Measurements from ENCODE around the gene CPD.

Gene CPD

DNA sequence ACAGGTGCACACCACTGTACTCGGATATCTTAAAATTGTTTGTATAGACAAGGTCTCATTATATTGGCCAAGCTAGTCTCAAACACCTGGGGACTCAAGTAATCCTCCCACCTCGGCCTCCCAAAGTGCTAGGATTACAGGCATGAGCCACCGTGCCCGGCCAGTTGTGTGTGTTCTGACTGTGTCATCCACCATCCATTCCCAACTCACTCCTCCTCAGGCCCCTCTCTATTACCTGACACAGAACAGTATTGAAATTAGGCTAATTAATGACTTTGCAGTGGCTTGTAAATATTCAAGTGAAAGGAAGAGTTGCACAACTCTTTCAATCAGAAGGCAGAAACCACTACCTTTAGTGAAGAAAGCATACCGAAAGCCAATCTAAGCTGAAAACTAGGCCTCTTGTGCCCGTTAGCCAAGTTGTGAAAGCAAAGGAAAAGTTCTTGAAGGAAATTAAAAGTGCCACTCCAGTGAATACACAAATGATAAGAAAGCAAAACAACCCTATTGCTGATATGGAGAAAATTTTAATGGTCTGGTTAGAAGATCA, 127.2 kb downstream of the CPD start:
- DNase-seq (ENCODE audit: low read depth), result no peak

DNA sequence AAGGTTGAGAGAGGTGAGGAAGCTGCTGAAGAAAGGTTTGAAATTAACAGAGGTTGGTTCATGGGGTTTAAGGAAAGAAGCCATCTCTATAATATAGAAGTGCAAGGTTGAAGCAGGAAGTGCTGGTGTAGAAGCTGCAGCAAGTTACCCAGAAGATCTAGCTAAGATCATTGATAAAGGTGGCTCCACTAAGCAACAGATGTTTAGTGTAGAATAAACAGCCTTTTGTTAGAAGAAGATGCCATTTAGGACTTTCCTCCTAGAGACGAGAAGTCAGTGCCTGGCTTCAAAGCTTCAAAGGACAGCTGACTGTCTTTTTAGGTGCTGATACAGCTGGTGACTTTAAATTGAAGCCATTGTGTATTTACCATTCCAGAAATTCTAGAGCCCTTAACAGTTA, 127.8 kb downstream of the CPD start:
- no peak for DNase-seq (ENCODE audit: low read depth)

DNA sequence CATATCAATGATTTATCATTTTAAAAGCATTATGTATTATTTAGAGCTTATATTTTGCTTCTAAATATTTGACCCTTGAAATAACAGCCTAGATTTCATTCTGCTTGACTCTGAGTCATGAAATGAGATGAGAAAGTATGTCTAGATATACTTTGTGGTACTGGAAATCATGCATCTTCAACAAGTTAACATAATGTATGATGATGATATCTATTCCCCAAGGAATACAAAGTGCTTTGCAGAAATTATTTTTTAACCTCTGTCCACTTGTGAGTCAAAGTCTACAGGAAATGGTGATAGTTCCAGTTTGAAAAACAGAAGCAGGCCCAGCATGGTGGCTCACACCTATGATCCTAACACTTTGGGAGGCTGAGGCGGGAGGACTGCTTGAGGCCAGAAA, 134.6 kb downstream of the CPD start:
- DNase-seq (ENCODE audit: low read depth), result no peak

DNA sequence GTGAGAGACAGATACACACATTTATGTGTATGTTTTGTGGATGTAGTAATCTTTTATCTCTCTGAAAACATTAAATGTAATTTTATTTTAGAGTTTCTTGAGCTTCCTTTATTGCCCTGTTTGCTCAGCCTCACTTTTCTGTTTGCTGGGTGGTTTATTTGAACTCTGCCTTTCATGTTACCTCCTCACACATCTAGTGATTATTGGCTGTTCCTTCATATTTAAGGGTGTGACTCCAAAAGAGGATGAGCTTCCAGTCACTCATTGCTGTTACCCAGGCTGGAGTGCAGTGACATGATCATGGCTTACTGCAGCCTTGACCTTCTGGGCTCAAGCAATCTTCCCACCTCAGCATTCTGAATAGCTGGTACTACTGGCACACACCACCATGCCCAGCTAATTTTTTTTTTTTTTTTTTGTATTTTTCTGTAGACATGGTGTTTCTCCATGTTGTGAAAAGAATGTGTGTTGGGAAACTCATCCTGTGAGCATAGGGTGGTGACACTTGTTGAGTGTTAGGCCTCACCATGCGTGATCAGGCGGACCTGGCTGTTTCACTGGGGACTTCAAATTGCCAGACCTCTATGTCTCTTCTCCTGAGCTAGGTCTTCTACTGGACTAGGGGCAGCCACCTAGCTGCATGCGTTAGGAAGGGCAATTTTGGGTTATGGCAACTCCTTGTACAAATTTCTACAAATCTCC, 136.3 kb downstream of the CPD start:
- DNase-seq (ENCODE audit: low read depth), result no peak

DNA sequence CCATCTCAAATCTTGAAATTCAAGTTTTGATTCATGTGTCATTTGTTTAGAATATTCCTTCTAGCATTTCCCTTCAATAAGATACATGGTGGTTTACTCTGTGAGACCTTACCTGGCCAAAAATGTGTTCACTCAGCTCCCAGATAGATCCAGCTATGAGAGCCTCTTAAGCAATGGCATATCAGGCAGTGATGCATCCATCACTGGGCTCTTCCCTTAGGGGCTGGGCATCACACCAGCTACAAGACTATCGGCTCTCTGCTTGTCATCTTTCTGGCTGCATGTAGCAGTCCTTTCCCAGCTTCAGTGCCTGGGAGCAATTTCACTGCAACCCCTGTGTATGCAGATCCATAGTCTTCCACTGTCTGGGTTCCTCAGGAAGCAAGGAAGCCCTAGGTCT, 139.1 kb downstream of the CPD start:
- no peak for DNase-seq (ENCODE audit: low read depth)

DNA sequence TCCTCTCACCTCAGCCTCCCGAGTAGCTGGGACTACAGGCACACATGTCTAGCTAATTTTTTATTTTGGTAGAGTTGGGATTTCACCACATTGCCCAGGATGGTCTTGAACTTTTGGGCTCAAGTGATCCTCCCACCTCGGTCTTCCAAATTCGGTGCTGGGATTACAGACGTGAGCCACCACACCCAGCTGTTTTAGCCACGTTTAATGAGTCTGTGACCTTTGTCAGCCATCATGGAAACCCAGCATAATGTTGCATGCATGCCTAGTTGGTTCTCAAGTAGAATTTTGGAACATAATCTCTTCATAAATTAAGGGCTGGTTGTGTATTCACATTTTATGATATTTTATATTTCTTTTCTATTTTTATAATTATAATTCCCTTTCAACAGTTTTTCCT, 140.4 kb downstream of the CPD start:
- no peak for DNase-seq (ENCODE audit: low read depth)
